ENCODE data around the gene CLK3.

Gene CLK3

GRCh38 chr15:74630284-74631086 lies 14.8 kb downstream of the CLK3 start:
- no peak for DNase-seq (ENCODE audit: low read depth)
- TF ChIP-seq CTCF (IDR thresholded peaks at IDR 0.05; ENCODE audit: control insufficient read depth, insufficient read depth, low read depth, low read length, missing control alignments) = peak; percentile 23
- no peak overlapping the region for H3K4me3 ChIP-seq (ENCODE audit: control insufficient read depth, low read depth, low read length)

- no peak for TF ChIP-seq CTCF (IDR thresholded peaks at IDR 0.05; ENCODE audit: control insufficient read depth, insufficient read depth, low read depth, low read length, missing control alignments)
- no peak overlapping the region for H3K4me3 ChIP-seq (ENCODE audit: control insufficient read depth, low read depth, low read length)
- no peak for DNase-seq (ENCODE audit: low read depth)
Measured at GRCh38 chr15:74631087-74631385, 15.4 kb downstream of the CLK3 start.

GRCh38 chr15:74631408-74631807 lies 15.8 kb downstream of the CLK3 start:
- DNase-seq (ENCODE audit: low read depth) = no peak
- H3K4me3 ChIP-seq (ENCODE audit: control insufficient read depth, low read depth, low read length) = no peak overlapping the region
- TF ChIP-seq CTCF (IDR thresholded peaks at IDR 0.05; ENCODE audit: control insufficient read depth, insufficient read depth, low read depth, low read length, missing control alignments) = no peak

GRCh38 chr15:74631935-74632560 lies 16.4 kb downstream of the CLK3 start:
- peak; percentile 92 for TF ChIP-seq CTCF (IDR thresholded peaks at IDR 0.05; ENCODE audit: control insufficient read depth, insufficient read depth, low read depth, low read length, missing control alignments)
- no peak for DNase-seq (ENCODE audit: low read depth)
- no peak overlapping the region for H3K4me3 ChIP-seq (ENCODE audit: control insufficient read depth, low read depth, low read length)

- TF ChIP-seq CTCF (IDR thresholded peaks at IDR 0.05; ENCODE audit: control insufficient read depth, insufficient read depth, low read depth, low read length, missing control alignments) = no peak
- DNase-seq (ENCODE audit: low read depth) = no peak
- H3K4me3 ChIP-seq (ENCODE audit: control insufficient read depth, low read depth, low read length) = no peak overlapping the region
Measured at GRCh38 chr15:74632601-74633000, 17.0 kb downstream of the CLK3 start.

GRCh38 chr15:74633781-74634180 lies 18.1 kb downstream of the CLK3 start:
- no peak for TF ChIP-seq CTCF (IDR thresholded peaks at IDR 0.05; ENCODE audit: control insufficient read depth, insufficient read depth, low read depth, low read length, missing control alignments)
- H3K4me3 ChIP-seq (ENCODE audit: control insufficient read depth, low read depth, low read length) = no peak overlapping the region
- DNase-seq (ENCODE audit: low read depth) = no peak
